Lower leg skin (tissue), 4 donors: ENCODE measurements around the gene GAS2L2. TPM values are rescaled to one million over a fixed set of nuclear protein-coding genes. Genes with fewer than 3 reads are reported as not detected.

Source experiments
- DNase-seq, 2 donors: peaks; one replicate each; pipeline ENCODE4 v3.0.0-alpha.2; 2019; ENCODE audit warnings: low spot score in 2 of 2
- H3K4me3 ChIP-seq: fragments of 200-600 bp; sonication (generic); 2 replicates; pipeline ENCODE4 v1.5.1; 2017; ENCODE audit warnings: mild to moderate bottlenecking, low read depth; ENCODE audit not compliant: poor library complexity, severe bottlenecking
- CTCF ChIP-seq, 3 donors: fragments of 450-650 bp; IDR thresholded peaks; one replicate each; pipeline ENCODE4 v1.5.1; 2016; ENCODE audit warnings: antibody characterized with exemption in 3 of 3, mild to moderate bottlenecking in 3 of 3, moderate library complexity in 2 of 3
- POLR2A ChIP-seq, 2 donors: fragments of 450-650 bp; IDR thresholded peaks; one replicate each; pipeline ENCODE4 v1.6.1; 2016 to 2017; ENCODE audit warnings: antibody characterized with exemption in 2 of 2, mild to moderate bottlenecking in 1 of 2, moderate library complexity in 1 of 2
- WGBS, 2 donors: methylation state at CpG; one replicate each; pipeline ENCODE4 v1.1.5; 2018; 5-methylcytosine and 5-hydroxymethylcytosine counted together
- intact Hi-C: fragments of 100-400 bp; cut with DNase I; formaldehyde crosslinking; loops from one replicate; pipeline ENCODE4 v1.15.0; 2023; ENCODE audit warnings: low total_unique reads
- total RNA-seq, 4 donors: library from RNA; depleted of rRNA; stranded (reverse); fragments of >200 nt; gene quantifications; one replicate each; pipeline ENCODE4 v1.1.0, GENCODE V29; 2016

GAS2L2 gene
- total RNA-seq, 4 donors from 2014 or later, result 0.93 TPM; not detected in 3

- intact Hi-C loops, result no loop called here
- TF ChIP-seq POLR2A (IDR thresholded peaks at IDR 0.05) (no peak), CTCF (IDR thresholded peaks at IDR 0.05) (no peak)
- DNase-seq, result no peak
- no peak overlapping the region for H3K4me3 ChIP-seq
- 80 to 89% methylated on average over 16 of the region's 16 CpGs for WGBS, 2 donors
Observed at GRCh38 chr17:35778641-35779196, 25.7 kb upstream of the GAS2L2 start.

GRCh38 chr17:35775583-35775982 lies 22.5 kb upstream of the GAS2L2 start:
- TF ChIP-seq POLR2A (IDR thresholded peaks at IDR 0.05) (no peak), CTCF (IDR thresholded peaks at IDR 0.05) (no peak)
- no peak for DNase-seq
- intact Hi-C loops, result no loop called here
- WGBS, 2 donors, result 44 to 63% methylated on average over 6 of the region's 6 CpGs
- no peak overlapping the region for H3K4me3 ChIP-seq

GRCh38 chr17:35775039-35775438 lies 22.0 kb upstream of the GAS2L2 start:
- intact Hi-C loops, result no loop called here

GRCh38 chr17:35774499-35774898 lies 21.5 kb upstream of the GAS2L2 start:
- H3K4me3 ChIP-seq, result no peak overlapping the region
- intact Hi-C loops, result no loop called here
- TF ChIP-seq POLR2A (IDR thresholded peaks at IDR 0.05) (no peak), CTCF (IDR thresholded peaks at IDR 0.05) (no peak)
- WGBS, 2 donors, result 38 to 40% methylated on average over 5 of the region's 5 CpGs
- no peak for DNase-seq

More at GRCh38 chr17:35775039-35775438, 22.0 kb upstream of the GAS2L2 start:
- no peak for DNase-seq
- TF ChIP-seq CTCF (IDR thresholded peaks at IDR 0.05), result no peak
- no peak for TF ChIP-seq POLR2A (IDR thresholded peaks at IDR 0.05)
- H3K4me3 ChIP-seq, result no peak overlapping the region
- 68 to 71% methylated on average over 5 of the region's 5 CpGs for WGBS, 2 donors

GRCh38 chr17:35773679-35774425 lies 20.8 kb upstream of the GAS2L2 start:
- no peak overlapping the region for H3K4me3 ChIP-seq
- no peak for TF ChIP-seq CTCF (IDR thresholded peaks at IDR 0.05)
- TF ChIP-seq POLR2A (IDR thresholded peaks at IDR 0.05), result no peak
- intact Hi-C loops, result no loop called here
- WGBS, 2 donors, result 48 to 62% methylated on average over 8 to 9 of the region's 10 CpGs
- DNase-seq, result no peak
